Esophagus muscularis mucosa (tissue), 3 donors: Measurements from ENCODE around the gene ZNF219.

ENCODE experiments used
- CTCF ChIP-seq, 3 experiments: fragments of 200-600 bp in 2 of 3; fragments of 450-650 bp in 1 of 3; sonication (generic) in 2 of 3; IDR thresholded peaks; one replicate each; pipeline ENCODE4 v1.5.1; 2017 to 2019; ENCODE audit warnings: antibody characterized with exemption in 3 of 3, mild to moderate bottlenecking in 2 of 3, moderate library complexity in 1 of 3
- EP300 ChIP-seq: sonication (generic); formaldehyde crosslinking; IDR thresholded peaks from one replicate; pipeline ENCODE4 v1.6.1; 2017; ENCODE audit warnings: antibody characterized with exemption

- TF ChIP-seq EP300 (no peak), CTCF (IDR thresholded peaks at IDR 0.05) (no peak)
Measured at GRCh38 chr14:21053184-21054122, 45.0 kb downstream of the ZNF219 start.
